ENCODE measurements around the gene MSMO1. TPM values are rescaled to one million over a fixed set of nuclear protein-coding genes. Genes with fewer than 3 reads are reported as not detected.
A peak's percentile ranks its signal among the peaks of the same experiment; 100 is the strongest.
"Not testable (repeated sequence)": the region's sequence is repeated elsewhere in the genome, so short reads cannot be mapped to it uniquely, and the experiment has no call there.

MSMO1 gene
- 93.7 and 101 TPM in 2 replicates for total RNA-seq

GRCh38 chr4:165327211-165328100 is at the start of gene MSMO1:
Gene MSMO1, plus strand, starts transcription at chr4:165327669. Its CDS starts 5,702 bp downstream, at chr4:165333371.
- peak; percentile 99 to 100 for DNase-seq (ENCODE audit: low read depth in 2 of 2)

- DNase-seq (ENCODE audit: low read depth in 2 of 2) = not testable (repeated sequence)
These were observed 47.9 kb upstream of the MSMO1 start for GRCh38 chr4:165279531-165279930.

- not testable (repeated sequence) for DNase-seq (ENCODE audit: low read depth in 2 of 2)
These were observed 42.8 kb upstream of the MSMO1 start for GRCh38 chr4:165284697-165285096.

GRCh38 chr4:165286619-165287340 is 40.7 kb upstream of the MSMO1 start:
- not testable (repeated sequence) for DNase-seq (ENCODE audit: low read depth in 2 of 2)

GRCh38 chr4:165288226-165288625 is 39.2 kb upstream of the MSMO1 start:
- no peak for DNase-seq (ENCODE audit: low read depth in 2 of 2)

DNA sequence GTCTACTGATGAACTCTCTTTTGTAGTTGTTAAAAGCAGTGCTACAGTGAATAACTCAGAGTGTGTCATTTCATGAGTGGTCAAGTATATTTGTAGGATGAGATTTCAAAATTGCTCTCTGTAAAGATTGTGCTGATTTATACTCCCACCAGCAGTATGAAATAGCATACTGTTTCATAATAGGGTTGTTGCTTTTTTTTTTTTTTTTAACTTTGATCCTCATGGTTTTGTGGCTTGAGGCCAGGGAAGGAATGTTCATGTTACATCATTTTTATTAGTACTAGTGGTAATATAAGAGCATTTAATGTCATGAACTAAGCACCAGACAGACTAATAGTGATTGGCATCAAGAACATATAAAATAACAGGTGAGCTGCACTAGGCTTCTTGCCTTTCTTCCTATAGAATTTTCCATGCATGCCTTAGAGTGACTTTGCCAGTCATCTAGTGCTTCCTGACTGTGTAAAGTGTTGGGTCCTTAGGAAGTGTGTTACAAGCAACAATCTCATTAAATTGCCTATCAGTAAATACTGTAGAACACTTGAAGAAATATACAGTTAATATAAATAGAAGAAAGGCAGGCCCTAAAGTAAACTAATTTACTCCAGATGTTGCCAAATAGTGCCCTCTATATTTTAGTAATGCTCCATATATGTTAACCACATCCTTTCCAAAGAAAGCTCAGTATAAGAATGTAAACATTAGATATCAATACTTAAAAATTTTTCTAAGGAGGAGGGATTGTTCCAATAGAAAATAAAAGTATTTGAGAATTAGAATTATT is 38.6 kb upstream of the MSMO1 start:
- peak; percentile 21 to 36 for DNase-seq (ENCODE audit: low read depth in 2 of 2)

- no peak for DNase-seq (ENCODE audit: low read depth in 2 of 2)
These were observed 38.1 kb upstream of the MSMO1 start for GRCh38 chr4:165289423-165289785.

GRCh38 chr4:165293061-165293460 is 34.4 kb upstream of the MSMO1 start:
- DNase-seq (ENCODE audit: low read depth in 2 of 2) = no peak

- DNase-seq (ENCODE audit: low read depth in 2 of 2) = no peak
These were observed 33.4 kb upstream of the MSMO1 start for GRCh38 chr4:165293927-165294649.

GRCh38 chr4:165294907-165295306 is 32.6 kb upstream of the MSMO1 start:
- peak in 1 of 2 donors; percentile 42 for DNase-seq (ENCODE audit: low read depth in 2 of 2)

DNA sequence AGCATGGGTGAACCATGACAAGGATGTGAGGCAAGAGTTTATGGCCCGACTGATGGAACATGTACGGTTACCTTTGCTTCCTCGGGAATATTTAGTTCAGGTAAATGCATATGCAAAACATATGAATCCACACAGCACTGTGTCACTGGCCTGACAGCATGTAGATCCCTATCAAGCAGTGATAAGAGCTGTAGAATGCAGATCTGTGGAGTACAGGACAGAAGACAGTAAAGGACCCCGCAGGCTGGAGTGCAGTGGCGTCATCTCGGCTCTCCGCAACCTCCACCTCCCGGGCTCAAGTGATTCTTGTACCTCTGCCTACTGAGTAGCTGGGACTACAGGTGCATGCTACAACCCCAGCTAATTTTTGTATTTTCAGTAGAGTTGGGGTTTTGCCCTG is 29.8 kb upstream of the MSMO1 start:
- no peak for DNase-seq (ENCODE audit: low read depth in 2 of 2)

DNA sequence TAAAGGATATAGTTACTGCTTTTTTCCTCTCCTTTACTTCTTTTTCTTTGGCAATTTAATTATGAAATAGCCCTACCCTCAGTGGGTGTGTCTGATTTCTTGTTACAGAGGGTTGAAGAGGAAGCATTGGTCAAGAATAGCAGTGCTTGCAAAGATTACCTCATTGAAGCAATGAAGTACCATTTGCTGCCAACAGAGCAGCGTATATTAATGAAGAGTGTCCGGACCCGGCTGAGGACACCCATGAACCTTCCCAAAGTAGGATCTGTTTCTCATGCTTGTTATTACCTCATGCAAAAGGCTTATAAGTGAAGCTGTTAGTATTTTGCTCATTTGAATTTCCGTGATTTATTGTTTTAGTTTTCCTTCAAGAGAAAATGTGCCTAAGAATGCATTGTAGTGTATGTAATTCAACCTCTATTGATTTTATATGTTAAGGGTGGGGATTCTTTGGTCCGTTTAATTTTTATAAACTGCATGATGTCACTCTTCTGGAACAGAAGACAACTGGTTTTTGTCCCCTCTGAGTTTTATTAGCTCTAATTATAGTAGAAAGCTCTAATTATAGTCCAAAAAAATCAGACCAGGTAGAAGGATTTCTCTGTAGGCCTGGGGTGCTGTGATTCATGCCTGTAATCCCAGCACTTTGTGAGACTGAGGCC is 27.9 kb upstream of the MSMO1 start:
- DNase-seq (ENCODE audit: low read depth in 2 of 2) = no peak

DNA sequence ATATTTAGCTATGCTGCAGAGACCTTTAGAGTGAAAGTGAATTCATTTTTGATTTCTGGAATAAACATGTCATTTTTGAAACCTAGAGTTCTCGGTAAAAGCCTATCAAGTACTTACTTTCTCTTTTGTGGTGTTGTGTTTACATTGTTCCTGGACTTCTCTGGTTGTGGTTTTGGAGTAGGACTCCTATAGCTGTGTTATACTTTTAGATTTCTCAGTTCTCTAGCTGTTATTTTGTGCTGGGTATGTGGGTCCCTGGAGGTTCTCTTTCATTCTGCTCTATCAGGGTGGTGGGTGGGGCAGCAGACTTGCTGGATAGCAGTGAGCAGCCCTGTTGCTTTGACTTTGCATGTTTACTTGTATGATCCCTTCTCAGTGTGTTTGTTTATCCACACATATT is 25.6 kb upstream of the MSMO1 start:
- peak; percentile 42 to 46 for DNase-seq (ENCODE audit: low read depth in 2 of 2)

DNA sequence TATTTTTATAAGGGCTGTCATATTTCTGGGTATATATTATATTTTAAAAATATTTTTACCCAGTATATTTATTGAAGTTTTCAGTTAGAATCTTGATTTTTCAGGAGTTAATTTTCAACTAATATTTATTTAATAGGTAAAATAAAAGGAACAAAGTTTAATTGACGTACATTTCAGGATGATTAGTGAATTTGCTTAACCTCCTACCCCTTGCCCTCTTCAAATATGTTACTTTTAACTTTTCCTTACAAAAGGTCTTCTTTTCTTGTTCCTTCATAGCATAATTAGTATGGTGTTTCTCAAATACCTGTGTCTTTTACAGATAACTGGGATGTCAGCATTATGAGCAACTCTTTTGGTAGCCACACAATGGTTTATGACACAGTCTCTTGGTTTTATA is 24.8 kb upstream of the MSMO1 start:
- no peak for DNase-seq (ENCODE audit: low read depth in 2 of 2)

DNA sequence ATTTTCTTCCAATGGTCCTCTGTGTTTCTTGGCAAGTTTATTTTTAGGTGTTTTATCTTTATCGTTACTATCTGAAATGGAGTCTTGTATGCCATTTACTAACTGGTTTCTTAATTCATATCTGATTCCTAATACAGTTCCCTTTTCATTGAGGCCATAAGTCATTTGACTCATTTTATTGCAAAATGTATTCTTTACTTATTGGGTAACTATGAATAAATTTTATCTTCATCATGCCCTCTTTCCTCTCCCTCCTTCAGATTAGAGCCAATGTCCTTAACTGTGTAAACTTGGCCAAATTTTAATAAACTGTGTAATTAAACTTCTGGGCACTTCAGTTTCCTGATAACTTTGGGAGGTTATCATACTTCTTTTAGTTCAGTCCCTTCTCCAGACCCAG is 19.3 kb upstream of the MSMO1 start:
- no peak for DNase-seq (ENCODE audit: low read depth in 2 of 2)

DNA sequence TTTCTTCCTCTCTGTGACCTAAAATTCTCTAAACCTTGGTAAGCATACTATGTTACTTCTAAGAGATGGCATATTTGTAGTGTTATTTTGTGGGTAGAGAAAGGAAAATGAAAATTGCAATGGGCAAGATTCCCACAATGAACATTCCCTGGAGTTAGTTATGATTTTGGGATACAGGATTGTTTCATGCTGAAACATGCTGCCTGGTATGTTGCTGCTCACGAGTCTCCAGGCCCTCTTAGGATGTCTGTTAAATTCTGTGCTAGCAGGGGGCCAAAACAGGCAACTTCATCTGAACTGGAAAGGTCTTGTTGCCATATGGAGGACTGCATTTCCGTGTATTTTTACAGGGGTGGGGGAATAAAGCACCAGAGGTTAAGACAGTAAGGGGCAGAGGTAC is 18.9 kb upstream of the MSMO1 start:
- no peak for DNase-seq (ENCODE audit: low read depth in 2 of 2)

DNA sequence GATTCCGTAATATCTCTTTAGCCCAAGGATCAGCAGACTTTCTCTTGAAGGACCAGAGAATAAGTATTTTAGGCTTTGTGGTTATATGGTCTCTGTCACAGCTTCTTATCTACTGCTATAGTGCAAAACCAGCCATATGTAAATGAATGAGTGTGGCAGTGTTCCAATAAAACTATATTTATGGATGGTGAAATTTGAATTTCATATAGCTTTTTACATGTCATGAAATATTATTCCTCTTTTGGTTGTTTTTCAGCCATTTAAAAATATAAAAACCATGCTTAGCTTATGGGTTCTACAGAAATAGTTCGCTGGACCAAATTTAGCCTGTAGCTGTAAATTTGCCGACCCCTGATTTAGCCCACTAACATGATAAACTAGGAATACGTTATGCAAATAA is 18.0 kb upstream of the MSMO1 start:
- no peak for DNase-seq (ENCODE audit: low read depth in 2 of 2)

DNA sequence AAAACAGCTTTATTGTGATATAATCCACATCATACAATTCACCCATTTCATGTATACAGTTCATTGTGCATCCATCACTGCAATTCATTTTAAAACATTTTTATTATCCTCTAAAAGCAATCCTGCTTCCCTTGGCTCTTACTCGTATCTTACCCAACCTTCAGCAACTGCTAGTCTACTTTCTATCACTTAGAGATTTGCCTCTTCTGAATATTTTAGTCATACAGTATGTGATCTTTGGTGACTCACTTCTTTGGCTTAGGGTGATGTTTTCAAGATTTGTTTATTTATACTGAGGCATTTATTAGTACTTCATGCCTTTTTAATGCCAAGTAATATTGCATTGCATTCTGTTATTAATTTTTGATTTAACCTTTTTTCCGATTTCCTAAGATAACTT is 15.0 kb upstream of the MSMO1 start:
- peak in 1 of 2 donors; percentile 63 for DNase-seq (ENCODE audit: low read depth in 2 of 2)

- no peak for DNase-seq (ENCODE audit: low read depth in 2 of 2)
These were observed 8.4 kb upstream of the MSMO1 start for GRCh38 chr4:165319030-165319429.

DNA sequence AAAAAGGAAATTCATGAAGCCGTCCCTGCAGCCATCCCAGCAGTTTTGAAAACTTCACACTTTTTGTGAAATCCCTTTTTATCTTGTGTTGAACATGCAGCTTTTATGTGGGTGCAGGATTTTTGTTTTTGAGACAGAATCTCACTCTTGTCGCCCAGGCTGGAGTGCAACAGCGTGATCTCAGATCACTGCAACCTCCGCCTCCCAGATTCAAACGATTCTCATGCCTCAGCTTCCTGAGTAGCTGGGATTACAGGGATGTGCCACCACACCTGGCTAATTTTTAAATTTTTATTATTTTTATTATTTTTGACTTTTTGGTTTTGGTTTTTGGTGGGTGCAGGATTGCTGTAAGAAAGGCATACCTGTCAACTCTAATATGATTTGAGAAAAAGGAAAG is 8.0 kb upstream of the MSMO1 start:
- DNase-seq (ENCODE audit: low read depth in 2 of 2) = no peak
